Measurements from ENCODE around the gene NFATC1.

The NFATC1 gene

GRCh38 chr18:79509536-79509930 is 113.8 kb downstream of the NFATC1 start:
- no peak for TF ChIP-seq REST (IDR thresholded peaks at IDR 0.05; ENCODE audit: insufficient read depth in 1 of 2, low read depth in 2 of 2, low read length in 2 of 2)
- no peak for TF ChIP-seq SIN3A (IDR thresholded peaks at IDR 0.05; ENCODE audit: borderline replicate concordance, insufficient read depth, low read length)
- TF ChIP-seq POLR2AphosphoS5 (IDR thresholded peaks at IDR 0.05; ENCODE audit: low read depth, low read length), result no peak
- no peak for TF ChIP-seq FOXP2 (optimal IDR thresholded peaks at IDR 0.05; ENCODE audit: borderline replicate concordance, extremely low read depth, extremely low read length, insufficient read depth)
- TF ChIP-seq TAF1 (IDR thresholded peaks at IDR 0.05; ENCODE audit: borderline replicate concordance, insufficient read depth, low read length), result no peak

- TF ChIP-seq REST (IDR thresholded peaks at IDR 0.05; ENCODE audit: insufficient read depth in 1 of 2, low read depth in 2 of 2, low read length in 2 of 2) (no peak), FOXP2 (optimal IDR thresholded peaks at IDR 0.05; ENCODE audit: borderline replicate concordance, extremely low read depth, extremely low read length, insufficient read depth) (no peak), POLR2AphosphoS5 (IDR thresholded peaks at IDR 0.05; ENCODE audit: low read depth, low read length) (no peak), TAF1 (IDR thresholded peaks at IDR 0.05; ENCODE audit: borderline replicate concordance, insufficient read depth, low read length) (no peak), SIN3A (IDR thresholded peaks at IDR 0.05; ENCODE audit: borderline replicate concordance, insufficient read depth, low read length) (no peak)
Measured at GRCh38 chr18:79510046-79510685, 114.4 kb downstream of the NFATC1 start.

GRCh38 chr18:79510731-79511241 is 115.1 kb downstream of the NFATC1 start:
- TF ChIP-seq FOXP2 (optimal IDR thresholded peaks at IDR 0.05; ENCODE audit: borderline replicate concordance, extremely low read depth, extremely low read length, insufficient read depth), result no peak
- TF ChIP-seq REST (IDR thresholded peaks at IDR 0.05; ENCODE audit: insufficient read depth in 1 of 2, low read depth in 2 of 2, low read length in 2 of 2), result no peak
- no peak for TF ChIP-seq SIN3A (IDR thresholded peaks at IDR 0.05; ENCODE audit: borderline replicate concordance, insufficient read depth, low read length)
- no peak for TF ChIP-seq POLR2AphosphoS5 (IDR thresholded peaks at IDR 0.05; ENCODE audit: low read depth, low read length)
- no peak for TF ChIP-seq TAF1 (IDR thresholded peaks at IDR 0.05; ENCODE audit: borderline replicate concordance, insufficient read depth, low read length)

- TF ChIP-seq SIN3A (IDR thresholded peaks at IDR 0.05; ENCODE audit: borderline replicate concordance, insufficient read depth, low read length) (no peak), REST (IDR thresholded peaks at IDR 0.05; ENCODE audit: insufficient read depth in 1 of 2, low read depth in 2 of 2, low read length in 2 of 2) (no peak), POLR2AphosphoS5 (IDR thresholded peaks at IDR 0.05; ENCODE audit: low read depth, low read length) (no peak), TAF1 (IDR thresholded peaks at IDR 0.05; ENCODE audit: borderline replicate concordance, insufficient read depth, low read length) (no peak), FOXP2 (optimal IDR thresholded peaks at IDR 0.05; ENCODE audit: borderline replicate concordance, extremely low read depth, extremely low read length, insufficient read depth) (no peak)
Measured at GRCh38 chr18:79511271-79511670, 115.5 kb downstream of the NFATC1 start.
